Central memory CD8-positive, alpha-beta T cell (primary cell): Measurements from ENCODE around the gene IL36B.

Source experiments
- ATAC-seq: fragments of 150-1000 bp; cut with Tn5 transposase; replicated peaks from 2 replicates; pipeline ENCODE4 v1.10.0; 2022; ENCODE audit warnings: mild to moderate bottlenecking, moderate FRiP score, moderate number of reproducible peaks; ENCODE audit not compliant: poor library complexity, severe bottlenecking; ENCODE audit errors: extremely low read depth
- DNase-seq, 2 donors: peaks; one replicate each; pipeline ENCODE4 v3.0.0; 2021; ENCODE audit warnings: low spot score in 2 of 2
- H3K27ac Mint-ChIP-seq: one replicate; pipeline ENCODE4 v1.8.0; 2022; ENCODE audit warnings: low read depth, mild to moderate bottlenecking, moderate library complexity, mixed read lengths
- H3K27me3 Mint-ChIP-seq: one replicate; pipeline ENCODE4 v1.8.0; 2022; ENCODE audit warnings: mixed read lengths
- H3K36me3 Mint-ChIP-seq: one replicate; pipeline ENCODE4 v1.8.0; 2022; ENCODE audit warnings: mild to moderate bottlenecking, moderate library complexity, mixed read lengths; ENCODE audit not compliant: insufficient read depth
- H3K4me1 Mint-ChIP-seq: one replicate; pipeline ENCODE4 v1.8.0; 2022; ENCODE audit warnings: mixed read lengths
- H3K4me3 Mint-ChIP-seq: one replicate; pipeline ENCODE4 v1.8.0; 2022; ENCODE audit warnings: mild to moderate bottlenecking, moderate library complexity, mixed read lengths
- H3K9me3 Mint-ChIP-seq: one replicate; pipeline ENCODE4 v1.8.0; 2022; ENCODE audit warnings: mixed read lengths

IL36B gene

GRCh38 chr2:113084249-113085000 is 31.8 kb upstream of the IL36B start:
- ATAC-seq (no peak), DNase-seq (no peak)
- Mint-ChIP-seq H3K4me3 (no peak overlapping the region), H3K36me3 (no peaks in the 10 kb centered on the region), H3K27me3 (peaks cover 14% of the 10 kb centered on the region), H3K27ac (no peak overlapping the region), H3K9me3 (no peaks in the 10 kb centered on the region), H3K4me1 (no peaks in the 10 kb centered on the region)

- Mint-ChIP-seq H3K4me1 (no peaks in the 10 kb centered on the region), H3K36me3 (no peaks in the 10 kb centered on the region), H3K27me3 (peaks cover 18% of the 10 kb centered on the region), H3K4me3 (no peak overlapping the region), H3K9me3 (no peaks in the 10 kb centered on the region), H3K27ac (no peak overlapping the region)
- ATAC-seq (no peak), DNase-seq (no peak)
Observed at GRCh38 chr2:113083296-113083695, 30.6 kb upstream of the IL36B start.

- DNase-seq (no peak), ATAC-seq (no peak)
- H3K36me3 Mint-ChIP-seq, result no peaks in the 10 kb centered on the region
- no peaks in the 10 kb centered on the region for H3K4me1 Mint-ChIP-seq
- H3K27ac Mint-ChIP-seq, result no peak overlapping the region
- no peaks in the 10 kb centered on the region for H3K9me3 Mint-ChIP-seq
- peaks cover 30% of the 10 kb centered on the region for H3K27me3 Mint-ChIP-seq
- no peak overlapping the region for H3K4me3 Mint-ChIP-seq
Observed at GRCh38 chr2:113081488-113082210, 29.0 kb upstream of the IL36B start.

- H3K4me3 Mint-ChIP-seq, result no peak overlapping the region
- no peaks in the 10 kb centered on the region for H3K9me3 Mint-ChIP-seq
- H3K4me1 Mint-ChIP-seq, result peaks cover 2% of the 10 kb centered on the region
- no peaks in the 10 kb centered on the region for H3K36me3 Mint-ChIP-seq
- H3K27me3 Mint-ChIP-seq, result peaks cover 27% of the 10 kb centered on the region
- peak; percentile 43 for ATAC-seq
- DNase-seq, result no peak
- no peak overlapping the region for H3K27ac Mint-ChIP-seq
Observed at GRCh38 chr2:113080134-113080533, 27.5 kb upstream of the IL36B start.

GRCh38 chr2:113079131-113079530 is 26.5 kb upstream of the IL36B start:
- Mint-ChIP-seq H3K4me3 (no peak overlapping the region), H3K4me1 (peaks cover 7% of the 10 kb centered on the region), H3K9me3 (no peaks in the 10 kb centered on the region), H3K27ac (no peak overlapping the region), H3K27me3 (peaks cover 34% of the 10 kb centered on the region), H3K36me3 (no peaks in the 10 kb centered on the region)
- DNase-seq (no peak), ATAC-seq (no peak)

- H3K9me3 Mint-ChIP-seq, result no peaks in the 10 kb centered on the region
- H3K27me3 Mint-ChIP-seq, result peaks cover 34% of the 10 kb centered on the region
Observed at GRCh38 chr2:113078350-113078839, 25.7 kb upstream of the IL36B start.

GRCh38 chr2:113077921-113078320 is 25.3 kb upstream of the IL36B start:
- DNase-seq, result no peak
- H3K9me3 Mint-ChIP-seq, result no peaks in the 10 kb centered on the region
- H3K27ac Mint-ChIP-seq, result no peak overlapping the region
- H3K36me3 Mint-ChIP-seq, result no peaks in the 10 kb centered on the region
- H3K27me3 Mint-ChIP-seq, result peaks cover 34% of the 10 kb centered on the region
- ATAC-seq, result no peak
- H3K4me1 Mint-ChIP-seq, result peaks cover 7% of the 10 kb centered on the region
- H3K4me3 Mint-ChIP-seq, result no peak overlapping the region

More at GRCh38 chr2:113078350-113078839, 25.7 kb upstream of the IL36B start:
- H3K36me3 Mint-ChIP-seq, result no peaks in the 10 kb centered on the region
- no peak for DNase-seq
- peaks cover 7% of the 10 kb centered on the region for H3K4me1 Mint-ChIP-seq
- no peak for ATAC-seq
- H3K27ac Mint-ChIP-seq, result no peak overlapping the region
- H3K4me3 Mint-ChIP-seq, result no peak overlapping the region

- DNase-seq, result no peak
- Mint-ChIP-seq H3K36me3 (no peaks in the 10 kb centered on the region), H3K27me3 (peaks cover 34% of the 10 kb centered on the region), H3K4me1 (peaks cover 7% of the 10 kb centered on the region), H3K9me3 (no peaks in the 10 kb centered on the region), H3K4me3 (no peak overlapping the region), H3K27ac (no peak overlapping the region)
- no peak for ATAC-seq
Observed at GRCh38 chr2:113076954-113077669, 24.4 kb upstream of the IL36B start.

GRCh38 chr2:113075600-113075999 is 22.9 kb upstream of the IL36B start:
- no peak for DNase-seq
- Mint-ChIP-seq H3K4me1 (peaks cover 7% of the 10 kb centered on the region), H3K27ac (no peak overlapping the region), H3K9me3 (no peaks in the 10 kb centered on the region), H3K4me3 (no peak overlapping the region), H3K27me3 (peaks cover 34% of the 10 kb centered on the region), H3K36me3 (no peaks in the 10 kb centered on the region)
- ATAC-seq, result no peak

- no peak for DNase-seq
- no peak overlapping the region for H3K4me3 Mint-ChIP-seq
- peaks cover 35% of the 10 kb centered on the region for H3K27me3 Mint-ChIP-seq
- H3K4me1 Mint-ChIP-seq, result peaks cover 7% of the 10 kb centered on the region
- ATAC-seq, result no peak
- no peak overlapping the region for H3K27ac Mint-ChIP-seq
- H3K9me3 Mint-ChIP-seq, result no peaks in the 10 kb centered on the region
- H3K36me3 Mint-ChIP-seq, result no peaks in the 10 kb centered on the region
Observed at GRCh38 chr2:113075030-113075429, 22.4 kb upstream of the IL36B start.

GRCh38 chr2:113073325-113073834 is 20.7 kb upstream of the IL36B start:
- no peak overlapping the region for H3K4me3 Mint-ChIP-seq
- H3K9me3 Mint-ChIP-seq, result no peaks in the 10 kb centered on the region

GRCh38 chr2:113072584-113072983 is 19.9 kb upstream of the IL36B start:
- Mint-ChIP-seq H3K36me3 (no peaks in the 10 kb centered on the region), H3K9me3 (no peaks in the 10 kb centered on the region), H3K27me3 (peaks cover 36% of the 10 kb centered on the region), H3K4me3 (no peak overlapping the region), H3K27ac (no peak overlapping the region), H3K4me1 (peaks cover 7% of the 10 kb centered on the region)
- no peak for DNase-seq
- no peak for ATAC-seq

More at GRCh38 chr2:113073325-113073834, 20.7 kb upstream of the IL36B start:
- ATAC-seq, result no peak
- no peak overlapping the region for H3K27ac Mint-ChIP-seq
- peaks cover 37% of the 10 kb centered on the region for H3K27me3 Mint-ChIP-seq
- peaks cover 7% of the 10 kb centered on the region for H3K4me1 Mint-ChIP-seq
- no peaks in the 10 kb centered on the region for H3K36me3 Mint-ChIP-seq
- no peak for DNase-seq
